ENCODE data around the gene MPPED1.

- TF ChIP-seq CTCF (IDR thresholded peaks at IDR 0.05) (no peak), POLR2A (IDR thresholded peaks at IDR 0.05) (no peak)
Observed at GRCh38 chr22:43409800-43410199, 2.0 kb upstream of the MPPED1 start.

All from body of pancreas (tissue), 4 donors.